NCI-H187 treated with DMSO at 0.1 percent for 48 hours (cell line): Measurements from ENCODE around the gene ASB18.

ENCODE experiments used
- DNase-seq: peaks from one replicate; lab custom pipeline; 2025; lab: John Stamatoyannopoulos, UW

The ASB18 gene

GRCh38 chr2:236241181-236242056 is 22.8 kb downstream of the ASB18 start:
- no peak for DNase-seq

- no peak for DNase-seq
Measured at GRCh38 chr2:236240228-236240990, 23.8 kb downstream of the ASB18 start.

GRCh38 chr2:236239276-236240065 is 24.7 kb downstream of the ASB18 start:
- DNase-seq: no peak

- no peak for DNase-seq
Measured at GRCh38 chr2:236238751-236239150, 25.5 kb downstream of the ASB18 start.

- no peak for DNase-seq
Measured at GRCh38 chr2:236237468-236238190, 26.6 kb downstream of the ASB18 start.

- no peak for DNase-seq
Measured at GRCh38 chr2:236236559-236237452, 27.4 kb downstream of the ASB18 start.

GRCh38 chr2:236229186-236229585 is 35.0 kb downstream of the ASB18 start:
- DNase-seq: no peak

- no peak for DNase-seq
Measured at GRCh38 chr2:236223675-236224074, 40.5 kb downstream of the ASB18 start.

GRCh38 chr2:236221798-236222197 is 42.4 kb downstream of the ASB18 start:
- no peak for DNase-seq

- no peak for DNase-seq
Measured at GRCh38 chr2:236219411-236219810, 44.8 kb downstream of the ASB18 start.

- DNase-seq: no peak
Measured at GRCh38 chr2:236217926-236218325, 46.3 kb downstream of the ASB18 start.

- DNase-seq: no peak
Measured at GRCh38 chr2:236216711-236217110, 47.5 kb downstream of the ASB18 start.

GRCh38 chr2:236215761-236216333 is 48.4 kb downstream of the ASB18 start:
- no peak for DNase-seq

GRCh38 chr2:236215196-236215595 is 49.0 kb downstream of the ASB18 start:
- DNase-seq: no peak

- no peak for DNase-seq
Measured at GRCh38 chr2:236214376-236214995, 49.7 kb downstream of the ASB18 start.

GRCh38 chr2:236211296-236211695 is 52.9 kb downstream of the ASB18 start:
- DNase-seq: no peak

GRCh38 chr2:236210536-236210935 is 53.7 kb downstream of the ASB18 start:
- DNase-seq: no peak

GRCh38 chr2:236209996-236210395 is 54.2 kb downstream of the ASB18 start:
- no peak for DNase-seq

- DNase-seq: no peak
Measured at GRCh38 chr2:236209535-236209934, 54.7 kb downstream of the ASB18 start.
